Measurements from ENCODE around the gene PIP5K1C. TPM values are rescaled to one million over a fixed set of nuclear protein-coding genes. Genes with fewer than 3 reads are reported as not detected.

The PIP5K1C gene
- total and polyA plus RNA-seq, 8 donors, result 8.6 to 164 (median 25.6) TPM

DNA sequence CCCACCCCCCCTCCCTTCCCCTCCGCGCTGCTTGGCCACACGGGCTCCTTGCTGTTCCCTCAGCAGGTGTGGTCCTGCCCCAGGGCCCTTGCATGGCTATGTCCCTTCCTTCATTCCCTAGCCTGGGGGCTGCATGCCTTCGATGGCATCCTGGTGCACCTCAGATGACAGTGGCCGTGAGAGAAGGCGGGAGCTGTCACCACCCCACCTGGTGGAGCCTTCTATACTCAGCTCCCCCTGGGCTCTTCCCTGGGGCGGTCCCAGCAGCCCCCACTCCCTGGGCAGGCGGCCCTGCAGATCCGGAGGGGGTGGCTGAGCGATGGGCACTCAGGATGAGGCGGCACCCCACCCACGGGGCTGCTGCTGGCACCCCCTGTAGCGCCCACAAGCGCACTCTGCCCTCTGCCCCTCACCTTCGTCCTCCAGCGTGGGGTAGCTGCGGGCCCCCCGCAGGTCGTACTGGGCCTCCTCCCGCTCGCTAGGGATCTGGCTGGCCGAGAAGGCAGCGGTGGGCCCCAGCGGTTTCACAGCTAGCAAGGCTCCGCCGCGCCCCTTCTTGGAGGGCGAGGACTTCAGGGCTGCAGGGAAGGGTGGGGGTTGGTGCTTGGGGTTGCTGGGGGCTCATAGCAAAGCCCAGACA, 56.5 kb downstream of the PIP5K1C start:
- intact Hi-C loops (cut with DNase I; ENCODE audit: low total_unique reads), result no loop called here
- H3K9me3 ChIP-seq, result no peaks in the 10 kb centered on the region
- H3K4me3 ChIP-seq, result no peak overlapping the region
- H3K4me1 ChIP-seq, result peaks cover 0 to 18% (median 7%) of the 10 kb centered on the region in 4 donors
- TF ChIP-seq, protein P1, sequence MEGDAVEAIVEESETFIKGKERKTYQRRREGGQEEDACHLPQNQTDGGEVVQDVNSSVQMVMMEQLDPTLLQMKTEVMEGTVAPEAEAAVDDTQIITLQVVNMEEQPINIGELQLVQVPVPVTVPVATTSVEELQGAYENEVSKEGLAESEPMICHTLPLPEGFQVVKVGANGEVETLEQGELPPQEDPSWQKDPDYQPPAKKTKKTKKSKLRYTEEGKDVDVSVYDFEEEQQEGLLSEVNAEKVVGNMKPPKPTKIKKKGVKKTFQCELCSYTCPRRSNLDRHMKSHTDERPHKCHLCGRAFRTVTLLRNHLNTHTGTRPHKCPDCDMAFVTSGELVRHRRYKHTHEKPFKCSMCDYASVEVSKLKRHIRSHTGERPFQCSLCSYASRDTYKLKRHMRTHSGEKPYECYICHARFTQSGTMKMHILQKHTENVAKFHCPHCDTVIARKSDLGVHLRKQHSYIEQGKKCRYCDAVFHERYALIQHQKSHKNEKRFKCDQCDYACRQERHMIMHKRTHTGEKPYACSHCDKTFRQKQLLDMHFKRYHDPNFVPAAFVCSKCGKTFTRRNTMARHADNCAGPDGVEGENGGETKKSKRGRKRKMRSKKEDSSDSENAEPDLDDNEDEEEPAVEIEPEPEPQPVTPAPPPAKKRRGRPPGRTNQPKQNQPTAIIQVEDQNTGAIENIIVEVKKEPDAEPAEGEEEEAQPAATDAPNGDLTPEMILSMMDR (IDR thresholded peaks at IDR 0.05), result no peak
- WGBS, 5 donors, result 91 to 97% (median 96%) methylated on average over 6 to 28 of the region's 28 CpGs
- no peaks in the 10 kb centered on the region for H3K27me3 ChIP-seq
- H3K27ac ChIP-seq, result no peak overlapping the region
- no peak for DNase-seq
- H3K36me3 ChIP-seq, result peaks cover 38 to 100% (median 99%) of the 10 kb centered on the region in 4 donors

DNA sequence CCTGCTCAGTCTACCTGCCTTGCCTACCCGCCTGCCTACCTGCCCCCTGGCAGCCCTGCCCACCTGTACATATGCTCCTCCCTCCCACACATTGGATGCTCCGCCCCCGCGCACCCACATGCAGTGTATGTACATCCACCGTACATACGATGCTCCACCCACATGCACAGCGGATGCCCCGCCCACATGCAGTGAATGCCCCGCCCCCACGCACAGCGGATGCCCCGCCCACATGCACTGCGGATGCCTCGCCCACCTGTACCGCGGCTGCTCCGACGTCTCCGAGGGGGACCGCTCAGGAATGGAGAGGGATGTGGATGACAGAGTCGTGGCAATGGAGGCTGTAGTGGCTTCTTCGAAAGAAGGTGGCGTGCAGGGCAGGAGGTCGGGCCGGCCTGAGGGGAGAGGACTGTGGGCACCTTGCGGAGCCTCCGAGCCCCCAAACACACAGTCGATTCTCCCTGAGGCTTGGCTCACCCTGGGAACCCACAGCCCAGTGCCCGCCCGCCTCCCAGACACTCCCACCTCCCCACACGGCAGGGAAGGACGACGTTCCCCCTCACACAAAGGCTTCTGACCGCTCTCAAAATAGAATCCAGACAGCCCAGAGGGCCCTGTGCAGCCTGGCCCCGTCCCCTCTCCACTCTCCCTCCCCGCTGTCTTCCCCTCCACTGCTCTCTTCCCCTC, 57.1 kb downstream of the PIP5K1C start:
- Histone ChIP-seq H3K27ac (no peak overlapping the region), H3K9me3 (no peaks in the 10 kb centered on the region), H3K27me3 (no peaks in the 10 kb centered on the region), H3K4me3 (no peak overlapping the region), H3K4me1 (peaks cover 0 to 18% (median 7%) of the 10 kb centered on the region in 4 donors), H3K36me3 (peaks cover 44 to 100% (median 99%) of the 10 kb centered on the region in 4 donors)
- TF ChIP-seq EP300 (IDR thresholded peaks at IDR 0.05) (no peak), POLR2A (IDR thresholded peaks at IDR 0.05) (no peak), POLR2AphosphoS5 (IDR thresholded peaks at IDR 0.05) (no peak)
- TF ChIP-seq, protein P1 (IDR thresholded peaks at IDR 0.05), result no peak
- intact Hi-C loops (cut with DNase I; ENCODE audit: low total_unique reads), result no loop called here
- 89 to 94% (median 92%) methylated on average over 35 to 36 of the region's 36 CpGs for WGBS, 5 donors
- DNase-seq, result no peak

DNA sequence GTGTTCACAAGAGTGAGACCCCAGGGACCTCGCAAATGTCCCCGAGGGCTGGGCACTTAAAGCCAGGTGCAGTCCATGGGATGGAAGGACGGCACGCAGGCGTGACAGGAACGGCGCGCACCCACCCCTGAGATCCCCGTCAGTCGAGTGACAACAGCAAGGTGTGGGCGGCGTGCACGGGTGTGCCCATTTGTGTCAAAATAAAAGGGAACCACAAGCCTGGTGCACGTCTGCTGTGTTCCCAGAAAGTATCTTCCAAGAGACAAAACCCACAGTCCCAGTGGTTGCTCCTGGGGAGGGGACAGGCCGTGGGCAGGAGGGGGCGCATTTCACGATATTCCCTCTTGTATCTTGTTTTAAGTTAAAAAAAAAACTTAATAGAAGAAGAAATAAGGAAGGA, 58.0 kb downstream of the PIP5K1C start:
- Histone ChIP-seq H3K4me3 (no peak overlapping the region), H3K9me3 (no peaks in the 10 kb centered on the region), H3K36me3 (peaks cover 46 to 100% (median 99%) of the 10 kb centered on the region in 4 donors), H3K27ac (no peak overlapping the region), H3K4me1 (peaks cover 0 to 18% (median 7%) of the 10 kb centered on the region in 4 donors), H3K27me3 (no peaks in the 10 kb centered on the region)
- 90 to 94% (median 94%) methylated on average over 17 of the region's 17 CpGs for WGBS, 5 donors
- intact Hi-C loops (cut with DNase I; ENCODE audit: low total_unique reads), result no loop called here
- no peak for TF ChIP-seq POLR2AphosphoS5 (IDR thresholded peaks at IDR 0.05)
- TF ChIP-seq, protein P1 (IDR thresholded peaks at IDR 0.05), result no peak
- no peak for TF ChIP-seq POLR2A (IDR thresholded peaks at IDR 0.05)
- TF ChIP-seq EP300 (IDR thresholded peaks at IDR 0.05), result no peak
- DNase-seq, result no peak

DNA sequence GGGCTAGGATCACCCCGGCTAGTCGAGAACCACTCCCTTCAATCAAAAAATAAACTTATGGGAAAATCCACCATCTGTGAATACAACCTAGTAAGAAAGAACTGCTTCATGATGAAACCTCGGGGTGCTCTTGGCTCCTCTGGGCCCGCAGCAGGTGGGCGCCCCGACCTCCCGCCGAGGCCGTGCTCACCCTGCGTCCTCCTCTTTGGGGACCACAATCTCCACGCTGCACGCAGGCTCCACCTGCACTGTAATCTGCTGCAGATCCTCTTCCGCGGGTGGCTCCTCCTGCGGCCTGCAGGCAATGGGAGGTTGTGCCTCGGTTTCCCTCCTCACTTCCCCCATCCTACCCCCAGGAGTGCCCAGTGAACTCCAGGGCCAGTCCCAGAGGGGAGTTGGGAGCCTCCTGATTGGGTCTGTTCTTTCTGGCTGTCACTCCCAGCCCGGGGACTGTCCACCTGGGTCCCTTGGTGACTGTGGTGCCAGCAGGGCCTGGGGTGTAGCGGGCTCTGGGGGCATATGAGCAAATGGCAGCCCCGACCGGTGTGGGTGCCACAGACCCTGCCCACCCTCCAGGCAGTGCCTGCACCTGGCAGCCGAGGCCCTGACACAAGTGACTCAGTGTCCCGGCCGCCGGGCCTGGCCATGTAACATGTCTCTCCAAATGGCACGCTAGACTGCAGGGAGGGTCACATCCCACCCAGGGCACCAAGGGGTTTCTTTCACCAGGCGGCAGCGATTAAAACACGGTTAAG, 58.6 kb downstream of the PIP5K1C start:
- TF ChIP-seq POLR2AphosphoS5 (IDR thresholded peaks at IDR 0.05) (no peak), EP300 (IDR thresholded peaks at IDR 0.05) (no peak), POLR2A (IDR thresholded peaks at IDR 0.05) (no peak)
- TF ChIP-seq, protein P1 (IDR thresholded peaks at IDR 0.05), result no peak
- H3K9me3 ChIP-seq, result no peaks in the 10 kb centered on the region
- H3K27me3 ChIP-seq, result no peaks in the 10 kb centered on the region
- intact Hi-C loops (cut with DNase I; ENCODE audit: low total_unique reads), result no loop called here
- WGBS, 5 donors, result 93 to 97% (median 94%) methylated on average over 21 to 28 of the region's 28 CpGs
- peaks cover 52 to 100% (median 100%) of the 10 kb centered on the region in 4 donors for H3K36me3 ChIP-seq
- H3K4me3 ChIP-seq, result no peak overlapping the region
- H3K27ac ChIP-seq, result no peak overlapping the region
- no peak for DNase-seq
- H3K4me1 ChIP-seq, result peaks cover 0 to 18% (median 7%) of the 10 kb centered on the region in 4 donors
